Stimulated activated CD4-positive, alpha-beta T cell treated with anti-CD3 and anti-CD28 coated beads, Interleukin-2, amount 100 ng/mL, for 4 hours (primary cell): ENCODE data around the gene SPTBN1.

ENCODE experiments used
- DNase-seq: peaks from one replicate; pipeline ENCODE4 v3.0.0-alpha.2; 2020; ENCODE audit warnings: low read depth

SPTBN1 gene

GRCh38 chr2:54434711-54435110, 21.4 kb upstream of the SPTBN1 start:
- DNase-seq: no peak

DNA sequence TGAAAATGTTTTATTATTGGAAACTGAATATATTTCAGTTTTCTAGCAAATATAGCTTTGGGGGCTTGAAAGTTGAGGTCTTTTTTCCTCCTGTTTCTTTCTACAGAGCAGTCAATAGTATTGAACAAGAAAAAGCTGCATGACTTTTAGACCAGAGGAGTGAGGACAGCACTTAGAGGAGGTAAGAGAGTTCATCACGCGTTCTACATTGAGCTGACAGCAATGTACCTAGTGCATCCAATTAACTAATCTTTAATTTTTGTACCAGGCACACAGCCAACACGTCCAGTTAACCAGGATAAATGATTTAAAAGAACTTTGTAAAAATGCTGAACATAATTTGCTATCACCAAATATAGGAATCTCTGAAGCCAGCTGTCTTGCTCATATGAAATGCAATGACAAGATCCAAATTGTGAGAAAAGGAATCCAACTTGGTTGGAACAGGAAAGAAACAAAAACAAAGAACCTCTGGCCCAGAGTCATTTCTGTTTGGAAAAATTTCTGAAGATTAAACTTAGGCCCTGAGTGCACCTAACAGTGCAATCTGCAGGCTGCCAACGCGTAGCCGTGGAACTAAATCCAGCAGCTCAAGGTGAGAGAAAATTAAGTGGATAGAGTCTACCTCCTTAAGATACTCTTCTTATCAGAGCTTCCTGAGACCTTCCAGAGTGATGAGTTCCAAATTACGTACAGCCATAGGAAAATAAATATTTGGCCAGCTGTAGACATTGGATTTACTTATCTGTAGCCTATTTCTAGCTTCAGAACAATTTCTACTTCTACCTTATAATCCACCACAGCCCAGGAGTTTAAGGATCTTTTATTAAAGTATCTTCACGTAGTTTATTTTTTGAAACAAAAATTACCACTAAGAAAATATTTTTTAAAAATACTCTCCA, 20.6 kb upstream of the SPTBN1 start:
- DNase-seq: no peak

- no peak for DNase-seq
Observed at GRCh38 chr2:54437588-54437987, 18.5 kb upstream of the SPTBN1 start.

GRCh38 chr2:54438271-54438670, 17.9 kb upstream of the SPTBN1 start:
- DNase-seq: no peak

DNA sequence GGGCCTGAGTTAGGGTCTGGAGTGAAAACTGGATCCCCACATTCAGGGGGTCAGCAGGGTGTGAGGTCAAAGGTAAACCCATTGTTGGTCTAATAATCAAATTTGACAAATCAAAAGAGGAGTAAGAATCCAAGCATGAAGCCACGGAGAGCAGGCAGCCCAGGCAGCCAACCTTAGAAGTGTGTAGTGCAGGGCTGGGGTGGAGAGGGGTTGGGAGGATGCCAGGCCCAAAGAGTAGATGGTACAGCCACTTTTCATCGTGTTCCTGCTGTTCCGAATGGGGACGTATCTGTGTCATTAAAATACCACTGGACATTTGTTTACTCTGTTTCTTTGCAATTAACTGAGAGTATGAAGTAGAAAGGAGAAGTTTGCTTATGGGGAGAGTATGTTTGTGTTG, 16.5 kb upstream of the SPTBN1 start:
- DNase-seq: no peak

- no peak for DNase-seq
Observed at GRCh38 chr2:54440050-54440449, 16.1 kb upstream of the SPTBN1 start.

DNA sequence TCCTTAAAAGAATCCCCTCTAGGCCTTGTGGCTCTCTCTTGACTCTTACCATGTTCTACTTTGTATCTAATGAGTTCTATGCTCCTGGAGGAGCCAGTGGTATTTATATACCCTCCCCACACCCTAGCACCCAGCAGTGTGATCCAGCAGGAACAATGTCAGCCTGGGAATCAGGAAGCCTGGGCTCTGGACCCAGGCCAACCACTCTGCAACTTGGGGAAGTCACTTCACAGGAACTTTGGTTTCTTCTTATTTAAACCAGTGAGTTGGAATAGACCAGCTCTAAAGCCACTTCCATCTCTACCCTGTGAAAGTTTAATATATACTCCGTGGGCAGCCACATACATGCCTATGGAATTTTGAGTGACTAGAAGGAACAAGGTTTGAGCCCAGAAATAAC, 11.6 kb upstream of the SPTBN1 start:
- DNase-seq: no peak

- no peak for DNase-seq
Observed at GRCh38 chr2:54446122-54446521, 10.0 kb upstream of the SPTBN1 start.

DNA sequence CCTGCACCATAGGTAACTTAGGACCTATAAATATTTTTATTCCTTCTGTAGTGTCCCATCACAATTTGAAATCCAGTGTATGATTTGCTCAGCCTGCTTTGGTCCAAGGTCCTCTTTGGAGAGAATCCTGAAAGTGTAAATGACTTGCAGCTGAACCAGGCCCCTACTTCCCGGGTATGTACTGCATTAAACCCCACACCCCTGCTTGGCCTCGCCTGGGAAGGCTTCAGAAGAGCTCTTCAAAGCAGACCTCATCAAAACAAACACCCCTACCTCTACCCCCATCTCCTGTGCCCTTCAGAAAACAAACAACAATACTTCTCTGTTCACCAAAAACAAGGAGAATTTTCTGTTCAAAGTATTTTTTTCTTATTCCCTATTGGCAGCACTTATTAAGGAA, 9.5 kb upstream of the SPTBN1 start:
- no peak for DNase-seq

GRCh38 chr2:54454548-54455130, 1.5 kb upstream of the SPTBN1 start:
- no peak for DNase-seq

DNA sequence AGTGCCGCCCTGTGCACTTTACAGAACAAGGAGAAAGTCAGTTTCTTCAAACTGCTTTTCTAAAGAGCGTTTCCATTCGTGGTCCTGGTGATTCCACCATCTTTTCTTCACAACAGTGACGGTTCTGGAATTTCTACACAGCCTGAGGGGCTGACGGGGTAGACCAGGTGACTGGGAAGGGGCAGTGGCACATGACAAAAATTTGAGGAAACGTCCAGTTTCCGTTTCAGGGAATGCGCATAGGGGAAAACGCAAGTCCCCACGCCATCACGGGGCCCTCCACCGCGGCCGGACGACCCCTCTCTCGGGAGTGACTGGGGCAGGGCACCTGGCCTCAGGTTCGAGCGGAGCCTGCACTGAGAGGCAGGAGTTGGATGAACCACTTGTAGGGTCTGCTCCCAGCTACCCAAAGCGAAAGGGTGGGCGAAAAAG, 980 bp upstream of the SPTBN1 start:
- DNase-seq: no peak

- no peak for DNase-seq
Observed at GRCh38 chr2:54456362-54456611, 160 bp downstream of the SPTBN1 start.

GRCh38 chr2:54456612-54457322, 640 bp downstream of the SPTBN1 start:
- DNase-seq: no peak

DNA sequence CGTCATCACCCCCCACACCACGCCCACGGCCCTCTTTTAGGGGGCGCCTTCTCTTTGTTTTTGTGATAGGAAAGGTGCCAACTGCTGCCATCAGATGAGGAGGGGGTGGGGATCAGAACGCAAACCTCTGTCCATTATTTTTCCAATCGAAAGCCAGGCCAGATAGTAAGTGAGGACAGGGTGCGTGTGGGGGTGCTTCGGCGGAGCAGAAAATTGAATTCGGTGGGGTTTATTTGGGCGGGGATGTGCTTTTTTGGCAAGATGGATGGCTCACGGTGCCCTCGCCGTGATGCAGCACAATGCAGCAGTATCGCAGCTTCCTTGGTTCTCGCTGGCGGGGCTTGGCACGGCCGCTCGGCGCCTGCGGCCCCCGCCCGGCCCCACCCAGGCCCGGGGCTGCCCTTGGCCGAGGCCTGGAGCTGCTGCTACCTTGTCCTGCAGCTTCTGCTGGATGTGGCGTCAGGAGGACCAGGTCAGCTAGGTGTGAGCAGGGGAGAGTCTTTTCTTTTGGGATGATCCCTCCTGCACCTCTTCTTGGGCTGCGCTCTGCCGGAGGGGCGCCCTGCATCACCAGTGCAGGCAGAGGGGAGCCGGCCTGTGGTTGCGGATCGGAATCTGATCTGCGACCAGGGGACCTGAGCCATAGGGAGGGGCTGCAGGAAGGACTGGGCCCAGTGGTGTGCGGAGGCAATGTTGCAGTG, 1.3 kb downstream of the SPTBN1 start:
- DNase-seq: no peak

GRCh38 chr2:54459037-54459441, 2.9 kb downstream of the SPTBN1 start:
- no peak for DNase-seq

DNA sequence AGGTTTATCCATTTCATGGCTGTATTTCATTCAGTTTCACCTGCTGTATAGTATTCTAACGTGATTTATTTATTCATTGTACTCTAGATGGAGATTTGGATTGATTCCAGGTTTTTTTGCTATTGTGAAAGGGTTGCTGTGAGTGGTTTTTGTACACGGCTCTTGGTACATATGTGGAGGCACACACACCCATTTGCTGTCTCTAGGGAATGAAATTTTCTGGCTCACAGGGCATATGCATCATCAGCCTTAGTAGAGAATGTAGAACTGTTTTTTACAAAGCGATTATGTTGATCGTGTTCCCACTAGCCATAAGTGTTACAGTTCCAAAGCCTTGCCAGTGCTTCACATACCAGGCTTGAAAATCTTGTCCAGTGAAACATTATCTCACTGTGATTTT, 5.1 kb downstream of the SPTBN1 start:
- no peak for DNase-seq

DNA sequence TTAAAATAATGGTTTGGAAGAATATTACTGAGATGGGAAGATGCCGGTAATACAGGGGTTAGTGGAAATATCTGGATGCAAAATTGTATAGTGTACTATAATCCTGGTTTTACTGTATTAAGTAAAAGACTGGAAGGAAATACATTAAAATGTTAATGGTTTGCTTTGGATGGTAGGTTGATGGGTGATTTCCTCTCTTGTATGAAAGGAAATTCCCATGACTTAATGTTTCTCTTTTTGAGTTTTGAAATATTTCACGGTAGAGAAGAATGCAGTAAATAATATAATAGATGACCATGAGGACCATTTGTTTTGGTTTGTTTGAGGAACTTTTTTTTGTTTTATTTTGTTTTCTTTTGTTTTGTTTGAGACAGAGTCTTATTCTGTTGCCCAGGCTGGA, 8.2 kb downstream of the SPTBN1 start:
- no peak for DNase-seq

DNA sequence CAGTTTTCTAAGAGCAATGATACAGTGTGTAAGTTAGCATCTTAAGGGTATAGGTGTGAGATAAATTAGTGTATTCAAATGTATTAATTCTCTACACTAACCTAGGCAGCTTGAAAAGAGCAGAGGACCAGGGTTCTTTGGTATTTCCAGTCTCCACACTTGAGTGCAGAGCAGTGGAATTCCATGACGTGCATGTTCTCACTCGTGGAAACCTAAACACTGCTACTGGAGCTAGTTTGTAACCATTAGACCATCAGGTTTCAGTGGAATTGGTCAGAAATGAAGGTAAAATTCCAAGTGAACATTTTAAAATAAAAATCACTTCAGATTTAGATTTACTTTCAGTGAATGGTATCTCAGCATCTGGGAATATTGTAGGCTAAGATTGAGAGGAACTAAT, 9.0 kb downstream of the SPTBN1 start:
- no peak for DNase-seq

DNA sequence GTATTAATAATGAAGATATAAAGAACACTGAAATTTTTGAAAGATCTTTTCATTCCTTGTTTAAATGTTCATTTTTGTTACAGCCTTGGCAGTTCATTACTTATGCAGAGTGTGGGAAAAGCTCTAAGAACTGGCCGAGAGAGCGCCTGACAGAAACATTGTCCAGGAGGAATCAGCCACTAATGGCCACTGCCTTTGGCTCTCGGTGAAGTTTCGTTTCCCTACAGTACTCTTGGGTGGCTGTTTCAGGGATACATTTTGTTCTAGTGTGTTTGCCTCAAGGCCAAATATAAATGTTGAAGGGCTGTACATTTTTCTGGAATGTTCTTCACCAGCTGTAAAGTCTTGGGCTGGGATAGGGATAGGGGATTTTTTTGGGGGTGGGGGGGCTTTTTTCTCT, 10.7 kb downstream of the SPTBN1 start:
- no peak for DNase-seq

DNA sequence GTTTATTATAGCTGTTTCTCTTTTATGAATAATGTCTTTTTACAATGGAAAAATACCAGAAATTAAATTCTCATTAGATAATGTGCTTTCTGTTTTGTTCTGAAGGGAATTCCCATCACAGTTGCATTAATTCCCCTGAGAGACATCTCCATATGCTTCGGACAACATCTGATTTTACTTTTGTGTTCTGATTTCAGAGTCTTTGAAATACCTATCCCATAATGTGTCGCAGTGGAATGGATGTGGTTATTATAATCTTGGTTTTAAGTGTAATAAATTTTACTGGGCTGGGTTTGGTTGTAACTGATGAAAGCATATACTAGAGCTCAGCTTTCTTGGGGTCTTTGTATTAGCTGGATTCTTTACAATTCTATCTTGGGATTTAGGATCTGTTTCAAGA, 12.5 kb downstream of the SPTBN1 start:
- DNase-seq: no peak

GRCh38 chr2:54469484-54470053, 13.4 kb downstream of the SPTBN1 start:
- no peak for DNase-seq

GRCh38 chr2:54470266-54470938, 14.3 kb downstream of the SPTBN1 start:
- DNase-seq: no peak
